ENCODE data around the gene TMPRSS11D. TPM values are rescaled to one million over a fixed set of nuclear protein-coding genes. Genes with fewer than 3 reads are reported as not detected.

TMPRSS11D gene
- total RNA-seq, 1 experiment from 2014 or later = not detected

- no peak overlapping the region for H4K5ac ChIP-seq (ENCODE audit: insufficient read length, low read depth, low read length)
- no peak overlapping the region for H2BK20ac ChIP-seq (ENCODE audit: low read depth, low read length, poor library complexity, severe bottlenecking)
- H3K4me2 ChIP-seq (ENCODE audit: insufficient read depth, insufficient read length, low read length) = no peak overlapping the region
- no peak overlapping the region for H3K56ac ChIP-seq (ENCODE audit: insufficient read length, low read depth, low read length)
- H3K9me3 ChIP-seq (ENCODE audit: control insufficient read depth, low read depth, low read length) = no peaks in the 10 kb centered on the region
- no peak overlapping the region for H2BK15ac ChIP-seq (ENCODE audit: low read depth, low read length)
- H2AFZ ChIP-seq (ENCODE audit: low read length) = no peak overlapping the region
- no peak overlapping the region for H2BK5ac ChIP-seq (ENCODE audit: insufficient read length, low read length)
- no peak overlapping the region for H3T11ph ChIP-seq (ENCODE audit: low read length)
- no peak overlapping the region for H3K27ac ChIP-seq (ENCODE audit: insufficient read length, low read depth, low read length)
- H4K91ac ChIP-seq (ENCODE audit: insufficient read length, low read depth, low read length) = no peak overlapping the region
- no peak overlapping the region for H3K23ac ChIP-seq (ENCODE audit: insufficient read length, low read depth, low read length)
- no peak overlapping the region for H2BK120ac ChIP-seq (ENCODE audit: low read depth, low read length, poor library complexity, severe bottlenecking)
- no peaks in the 10 kb centered on the region for H4K20me1 ChIP-seq (ENCODE audit: control insufficient read depth, insufficient read depth, insufficient read length)
- peaks cover 0 to under 1% of the 10 kb centered on the region in 2 experiments; a peak in 4 of 5 replicates for H3K9me3 Mint-ChIP-seq
- H3K9ac ChIP-seq (ENCODE audit: extremely low read depth, insufficient read length, low read length) = no peak overlapping the region
- H3K27me3 Mint-ChIP-seq (ENCODE audit: low read depth) = no peaks in the 10 kb centered on the region
- H3K27ac Mint-ChIP-seq = no peak overlapping the region
- no peaks in the 10 kb centered on the region; the same call in 1 of the 2 replicates for H3K4me1 ChIP-seq (ENCODE audit: insufficient read depth, low read length)
- peak; percentile 36 for DNase-seq
- H3K79me2 ChIP-seq (ENCODE audit: insufficient read depth, low read length) = no peaks in the 10 kb centered on the region
- H3K27me3 ChIP-seq (ENCODE audit: insufficient read depth, low read length) = no peaks in the 10 kb centered on the region
- no peak overlapping the region for H3K18ac ChIP-seq (ENCODE audit: insufficient read length, low read depth, low read length)
- peaks cover 3 to 4% of the 10 kb centered on the region in 2 experiments for H3K4me1 Mint-ChIP-seq
- no peaks in the 10 kb centered on the region for H3K23me2 ChIP-seq (ENCODE audit: insufficient read length, low read depth, low read length, poor library complexity, severe bottlenecking)
- H3K36me3 Mint-ChIP-seq (ENCODE audit: insufficient read depth in 1 of 3, low read depth in 3 of 3) = no peaks in the 10 kb centered on the region
- no CpG with 5 or more reads among the region's 7 CpGs for WGBS (ENCODE audit: extremely low coverage, insufficient read length, low lambda C conversion rate)
- no peak overlapping the region for H3K4me3 Mint-ChIP-seq
- no peak overlapping the region for H2AK5ac ChIP-seq (ENCODE audit: insufficient read length, low read length)
- H2BK12ac ChIP-seq (ENCODE audit: insufficient read length, low read depth, low read length) = no peak overlapping the region
- H4K8ac ChIP-seq (replicated peaks; ENCODE audit: insufficient read length, low read depth, low read length) = no peak overlapping the region
- no peak overlapping the region for H3K4ac ChIP-seq (ENCODE audit: low read depth, low read length)
- H3K79me1 ChIP-seq (ENCODE audit: insufficient read depth, low read depth, low read length, poor library complexity, severe bottlenecking) = no peaks in the 10 kb centered on the region
- TF ChIP-seq, protein P1, sequence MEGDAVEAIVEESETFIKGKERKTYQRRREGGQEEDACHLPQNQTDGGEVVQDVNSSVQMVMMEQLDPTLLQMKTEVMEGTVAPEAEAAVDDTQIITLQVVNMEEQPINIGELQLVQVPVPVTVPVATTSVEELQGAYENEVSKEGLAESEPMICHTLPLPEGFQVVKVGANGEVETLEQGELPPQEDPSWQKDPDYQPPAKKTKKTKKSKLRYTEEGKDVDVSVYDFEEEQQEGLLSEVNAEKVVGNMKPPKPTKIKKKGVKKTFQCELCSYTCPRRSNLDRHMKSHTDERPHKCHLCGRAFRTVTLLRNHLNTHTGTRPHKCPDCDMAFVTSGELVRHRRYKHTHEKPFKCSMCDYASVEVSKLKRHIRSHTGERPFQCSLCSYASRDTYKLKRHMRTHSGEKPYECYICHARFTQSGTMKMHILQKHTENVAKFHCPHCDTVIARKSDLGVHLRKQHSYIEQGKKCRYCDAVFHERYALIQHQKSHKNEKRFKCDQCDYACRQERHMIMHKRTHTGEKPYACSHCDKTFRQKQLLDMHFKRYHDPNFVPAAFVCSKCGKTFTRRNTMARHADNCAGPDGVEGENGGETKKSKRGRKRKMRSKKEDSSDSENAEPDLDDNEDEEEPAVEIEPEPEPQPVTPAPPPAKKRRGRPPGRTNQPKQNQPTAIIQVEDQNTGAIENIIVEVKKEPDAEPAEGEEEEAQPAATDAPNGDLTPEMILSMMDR (conservative IDR thresholded peaks at IDR 0.05) = no peak
- no peak overlapping the region for H3K14ac ChIP-seq (ENCODE audit: insufficient read depth, low read length)
Observed at GRCh38 chr4:67809502-67809901, 74.3 kb downstream of the TMPRSS11D start.

Measured in H9 (cell line).